Measurements from ENCODE around the gene LGALSL. TPM values are rescaled to one million over a fixed set of nuclear protein-coding genes. Genes with fewer than 3 reads are reported as not detected.

LGALSL gene
- total RNA-seq, 1 experiment from 2014 or later = 23.8 TPM

DNA sequence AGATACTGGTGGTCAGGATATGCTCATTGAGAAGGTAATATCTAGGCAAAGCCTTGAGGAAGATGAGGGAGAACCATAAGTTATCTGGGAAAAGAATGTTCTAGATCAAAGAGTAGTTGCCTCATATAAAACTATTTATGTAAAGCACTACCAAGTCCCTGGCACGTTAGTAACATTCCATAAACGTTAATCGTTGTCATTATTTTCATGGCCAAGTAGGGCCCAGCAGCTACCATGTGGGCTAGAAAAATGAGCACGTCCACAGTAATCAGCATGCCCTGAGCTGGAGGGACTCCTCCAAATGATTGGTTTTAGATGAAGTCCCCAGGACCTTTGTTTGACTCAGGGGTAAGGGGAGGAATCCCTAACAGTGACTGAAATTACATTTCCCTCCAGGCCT, 37.5 kb downstream of the LGALSL start:
- Mint-ChIP-seq H3K36me3 (ENCODE audit: insufficient read depth in 1 of 3, low read depth in 3 of 3) (no peaks in the 10 kb centered on the region), H3K4me3 (no peak overlapping the region), H3K9me3 (no peaks in the 10 kb centered on the region), H3K27me3 (ENCODE audit: low read depth) (no peaks in the 10 kb centered on the region; the same call in none of the 2 replicates), H3K4me1 (peaks cover 24% of the 10 kb centered on the region in 2 experiments), H3K27ac (no peak overlapping the region)
- H4K91ac ChIP-seq (ENCODE audit: insufficient read length, low read depth, low read length) = no peak overlapping the region
- no peak overlapping the region for H3K56ac ChIP-seq (ENCODE audit: insufficient read length, low read depth, low read length)
- H3K4ac ChIP-seq (ENCODE audit: low read depth, low read length) = no peak overlapping the region
- H3K27me3 ChIP-seq (ENCODE audit: insufficient read depth, low read length) = no peaks in the 10 kb centered on the region
- no peaks in the 10 kb centered on the region for H3K79me2 ChIP-seq (ENCODE audit: insufficient read depth, low read length)
- no peak overlapping the region for H2AK5ac ChIP-seq (ENCODE audit: insufficient read length, low read length)
- no peak overlapping the region for H3K27ac ChIP-seq (ENCODE audit: insufficient read length, low read depth, low read length)
- H3T11ph ChIP-seq (ENCODE audit: low read length) = no peak overlapping the region
- no peak overlapping the region for H3K9ac ChIP-seq (ENCODE audit: extremely low read depth, insufficient read length, low read length)
- WGBS (ENCODE audit: extremely low coverage, insufficient read length, low lambda C conversion rate) = no CpG with 5 or more reads among the region's 4 CpGs
- no peak overlapping the region for H2BK120ac ChIP-seq (ENCODE audit: low read depth, low read length, poor library complexity, severe bottlenecking)
- TF ChIP-seq CTCF (conservative IDR thresholded peaks at IDR 0.05) = no peak
- no peak overlapping the region for H3K4me2 ChIP-seq (ENCODE audit: insufficient read depth, insufficient read length, low read length)
- no peak overlapping the region for H3K18ac ChIP-seq (ENCODE audit: insufficient read length, low read depth, low read length)
- no peak overlapping the region for H2AFZ ChIP-seq (ENCODE audit: low read length)
- no peak overlapping the region for H2BK20ac ChIP-seq (ENCODE audit: low read depth, low read length, poor library complexity, severe bottlenecking)
- no peaks in the 10 kb centered on the region for H3K23me2 ChIP-seq (ENCODE audit: insufficient read length, low read depth, low read length, poor library complexity, severe bottlenecking)
- H2BK15ac ChIP-seq (ENCODE audit: low read depth, low read length) = no peak overlapping the region
- peaks cover 5% of the 10 kb centered on the region; the same call in 1 of the 2 replicates for H3K4me1 ChIP-seq (ENCODE audit: insufficient read depth, low read length)
- no peak overlapping the region for H2BK12ac ChIP-seq (ENCODE audit: insufficient read length, low read depth, low read length)
- no peak overlapping the region for H4K5ac ChIP-seq (ENCODE audit: insufficient read length, low read depth, low read length)
- no peaks in the 10 kb centered on the region for H4K20me1 ChIP-seq (ENCODE audit: control insufficient read depth, insufficient read depth, insufficient read length)
- no peak overlapping the region for H2BK5ac ChIP-seq (ENCODE audit: insufficient read length, low read length)
- no peak overlapping the region for H4K8ac ChIP-seq (replicated peaks; ENCODE audit: insufficient read length, low read depth, low read length)
- no peak overlapping the region for H3K14ac ChIP-seq (ENCODE audit: insufficient read depth, low read length)
- H3K9me3 ChIP-seq (ENCODE audit: control insufficient read depth, low read depth, low read length) = no peaks in the 10 kb centered on the region
- no peak for DNase-seq
- no peaks in the 10 kb centered on the region for H3K79me1 ChIP-seq (ENCODE audit: insufficient read depth, low read depth, low read length, poor library complexity, severe bottlenecking)
- H3K23ac ChIP-seq (ENCODE audit: insufficient read length, low read depth, low read length) = no peak overlapping the region

Data from H9 (cell line).